OCI-LY1 (cell line): ENCODE results near the gene DQX1.

Experiments
- H2AFZ ChIP-seq: fragments of 200-600 bp; sonication (generic), shearing (Covaris generic); 2 replicates; pipeline ENCODE4 v1.6.0; 2014; ENCODE audit warnings: antibody characterized with exemption, mild to moderate bottlenecking, low read length
- H3F3A ChIP-seq: fragments of 200-600 bp; sonication (generic), shearing (Covaris generic); 2 replicates; pipeline ENCODE4 v1.6.0; 2014; ENCODE audit warnings: mild to moderate bottlenecking, antibody characterized with exemption, low read length, moderate library complexity; ENCODE audit not compliant: insufficient read depth
- H3K27ac ChIP-seq: fragments of 200-600 bp; sonication (generic); 2 replicates; pipeline ENCODE4 v1.5.1; 2014; ENCODE audit warnings: low read length, mixed run types, mild to moderate bottlenecking, low read depth; ENCODE audit not compliant: poor library complexity, severe bottlenecking
- H3K27me3 ChIP-seq: fragments of 200-600 bp; sonication (generic); 2 replicates; pipeline ENCODE4 v1.6.0; 2014; ENCODE audit warnings: antibody characterized with exemption, mild to moderate bottlenecking, low read length, moderate library complexity; ENCODE audit not compliant: insufficient read depth
- H3K36me3 ChIP-seq: fragments of 200-600 bp; sonication (generic); 2 replicates; pipeline ENCODE4 v1.6.1; 2014; ENCODE audit warnings: mild to moderate bottlenecking, antibody characterized with exemption, low read length, moderate library complexity, mixed read lengths; ENCODE audit not compliant: insufficient read depth
- H3K4me1 ChIP-seq: fragments of 200-600 bp; sonication (generic); 2 replicates; pipeline ENCODE4 v1.5.1; 2014; ENCODE audit warnings: mild to moderate bottlenecking, low read length, moderate library complexity; ENCODE audit not compliant: insufficient read depth, severe bottlenecking
- H3K4me2 ChIP-seq: fragments of 200-600 bp; sonication (generic), shearing (Covaris generic); 2 replicates; pipeline ENCODE4 v1.6.1; 2014; ENCODE audit warnings: low read length
- H3K4me3 ChIP-seq: fragments of 200-600 bp; sonication (generic); 2 replicates; pipeline ENCODE4 v1.5.1; 2014; ENCODE audit warnings: low read length, low read depth, mild to moderate bottlenecking, mixed read lengths; ENCODE audit not compliant: poor library complexity, severe bottlenecking
- H3K79me2 ChIP-seq: fragments of 200-600 bp; shearing (Covaris generic); 2 replicates; pipeline ENCODE4 v1.6.1; 2016; ENCODE audit warnings: mixed run types, low read length, mixed read lengths; ENCODE audit not compliant: insufficient read depth
- H3K9ac ChIP-seq: fragments of 200-600 bp; sonication (generic), shearing (Covaris generic); 2 replicates; pipeline ENCODE4 v1.6.1; 2014; ENCODE audit warnings: mild to moderate bottlenecking, low read length, mixed read lengths
- H3K9me2 ChIP-seq: fragments of 200-600 bp; sonication (generic), shearing (Covaris generic); 2 replicates; pipeline ENCODE4 v1.6.1; 2014; ENCODE audit warnings: low read depth, mild to moderate bottlenecking, low read length, mixed read lengths
- H3K9me3 ChIP-seq: fragments of 200-600 bp; shearing (Covaris generic); 2 replicates; pipeline ENCODE4 v1.6.1; 2014; ENCODE audit warnings: low read length, mixed read lengths
- H4K20me1 ChIP-seq: fragments of 200-600 bp; sonication (generic), shearing (Covaris generic); 2 replicates; pipeline ENCODE4 v1.6.0; 2016; ENCODE audit warnings: mild to moderate bottlenecking, low read length; ENCODE audit not compliant: insufficient read depth
- CTCF ChIP-seq: fragments of 200-600 bp; sonication (generic), shearing (Covaris generic); IDR thresholded peaks from 2 replicates; pipeline ENCODE4 v1.5.1; 2017; ENCODE audit warnings: mild to moderate bottlenecking, antibody characterized with exemption, low read length, moderate library complexity, mixed read lengths
- EZH2 ChIP-seq: fragments of 200-600 bp; sonication (generic), shearing (Covaris generic); IDR thresholded peaks from 2 replicates; pipeline ENCODE4 v1.8.0; 2017; ENCODE audit warnings: borderline replicate concordance, mixed run types, mild to moderate bottlenecking, antibody characterized with exemption, low read length, moderate library complexity, mixed read lengths

Gene DQX1

GRCh38 chr2:74538881-74539339 lies 12.9 kb upstream of the DQX1 start:
- no peaks in the 10 kb centered on the region for H4K20me1 ChIP-seq
- H3K9me3 ChIP-seq: no peaks in the 10 kb centered on the region
- no peak overlapping the region for H2AFZ ChIP-seq
- no peak overlapping the region for H3K9ac ChIP-seq
- no peaks in the 10 kb centered on the region for H3F3A ChIP-seq
- no peak for TF ChIP-seq CTCF
- no peak for TF ChIP-seq EZH2
- H3K79me2 ChIP-seq: no peaks in the 10 kb centered on the region
- peaks cover 5% of the 10 kb centered on the region for H3K4me1 ChIP-seq
- no peaks in the 10 kb centered on the region for H3K9me2 ChIP-seq
- no peak overlapping the region for H3K4me2 ChIP-seq
- H3K36me3 ChIP-seq: no peaks in the 10 kb centered on the region
- no peaks in the 10 kb centered on the region for H3K27me3 ChIP-seq
- H3K27ac ChIP-seq: no peak overlapping the region
- H3K4me3 ChIP-seq: no peak overlapping the region

GRCh38 chr2:74537140-74537539 lies 11.1 kb upstream of the DQX1 start:
- H3K27me3 ChIP-seq: no peaks in the 10 kb centered on the region

GRCh38 chr2:74536166-74536950 lies 10.3 kb upstream of the DQX1 start:
- TF ChIP-seq EZH2 (no peak), CTCF (peak; percentile 14; the same call in 1 of the 2 replicates)
- Histone ChIP-seq H3K79me2 (no peaks in the 10 kb centered on the region), H4K20me1 (no peaks in the 10 kb centered on the region), H3K4me1 (peaks cover 11% of the 10 kb centered on the region), H3K9me3 (no peaks in the 10 kb centered on the region), H3F3A (no peaks in the 10 kb centered on the region), H3K27ac (no peak overlapping the region), H3K27me3 (no peaks in the 10 kb centered on the region), H3K36me3 (peaks cover 20% of the 10 kb centered on the region), H3K9ac (no peak overlapping the region), H3K4me2 (no peak overlapping the region), H3K4me3 (no peak overlapping the region), H2AFZ (no peak overlapping the region), H3K9me2 (no peaks in the 10 kb centered on the region)

More at GRCh38 chr2:74537140-74537539, 11.1 kb upstream of the DQX1 start:
- Histone ChIP-seq H3K9me2 (no peaks in the 10 kb centered on the region), H3F3A (no peaks in the 10 kb centered on the region), H3K4me2 (no peak overlapping the region), H4K20me1 (no peaks in the 10 kb centered on the region), H3K79me2 (no peaks in the 10 kb centered on the region), H3K27ac (no peak overlapping the region), H3K4me3 (no peak overlapping the region), H3K4me1 (peaks cover 5% of the 10 kb centered on the region), H3K36me3 (peaks cover 14% of the 10 kb centered on the region), H3K9me3 (no peaks in the 10 kb centered on the region), H3K9ac (no peak overlapping the region), H2AFZ (no peak overlapping the region)
- TF ChIP-seq CTCF (no peak), EZH2 (no peak)
